ENCODE results near the gene EML5.

The EML5 gene

DNA sequence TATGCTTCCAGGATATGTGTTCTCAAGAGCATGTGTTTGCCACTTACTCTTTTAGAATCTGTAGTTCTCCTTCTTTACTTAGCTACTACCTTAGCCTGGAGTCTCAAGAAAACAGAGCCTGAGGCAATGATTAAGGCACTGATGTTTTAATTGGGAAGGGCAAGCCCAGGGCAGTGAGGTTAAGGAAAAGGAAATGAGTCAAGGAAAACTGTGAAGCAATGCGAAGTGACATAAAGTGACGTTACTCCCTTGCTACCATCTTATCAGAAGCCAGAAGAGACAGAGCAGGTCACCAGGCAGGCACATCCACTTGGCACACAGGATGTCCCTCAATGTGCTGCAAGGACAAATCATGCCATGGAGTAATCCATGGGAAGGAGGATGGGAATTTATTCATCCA lies 11.3 kb upstream of the EML5 start:
- Histone ChIP-seq H2AK5ac (ENCODE audit: low read length) (no peak overlapping the region), H3K14ac (ENCODE audit: low read length) (no peak overlapping the region), H4K12ac (ENCODE audit: low read depth, low read length) (no peak overlapping the region), H3K9me3 (ENCODE audit: insufficient read depth, low read depth, low read length) (no peaks in the 10 kb centered on the region), H2BK12ac (ENCODE audit: low read length) (no peak overlapping the region), H3K23ac (ENCODE audit: low read length) (no peak overlapping the region), H3K79me1 (ENCODE audit: low read length) (no peaks in the 10 kb centered on the region), H3K4ac (ENCODE audit: low read depth, low read length) (no peak overlapping the region), H3K4me2 (ENCODE audit: low read length) (no peak overlapping the region), H4K8ac (ENCODE audit: low read depth, low read length) (no peak overlapping the region), H3K9ac (ENCODE audit: low read length) (no peak overlapping the region), H3K4me1 (ENCODE audit: control insufficient read depth in 1 of 2, insufficient read depth in 2 of 2, low read length in 2 of 2) (no peaks in the 10 kb centered on the region), H3K27ac (ENCODE audit: low read depth, low read length) (no peak overlapping the region), H3K4me3 (ENCODE audit: low read depth, low read length) (no peak overlapping the region), H3K27me3 (ENCODE audit: insufficient read depth, low read length) (no peaks in the 10 kb centered on the region), H3K36me3 (ENCODE audit: control insufficient read depth in 1 of 2, insufficient read depth in 2 of 2, low read length in 2 of 2) (no peaks in the 10 kb centered on the region), H2AFZ (ENCODE audit: insufficient read depth, low read length, poor library complexity) (no peak overlapping the region), H4K91ac (ENCODE audit: low read depth, low read length) (no peak overlapping the region), H2BK120ac (ENCODE audit: insufficient read depth, low read length, poor library complexity) (no peak overlapping the region), H3K18ac (ENCODE audit: low read length) (no peak overlapping the region), H3K79me2 (ENCODE audit: control insufficient read depth, insufficient read depth, low read length, poor library complexity) (no peaks in the 10 kb centered on the region), H2BK5ac (ENCODE audit: low read depth, low read length, poor library complexity) (no peak overlapping the region)
- no peak for DNase-seq
- no CpG with 5 or more reads among the region's 2 CpGs for WGBS (ENCODE audit: extremely low coverage, insufficient coverage, insufficient read length)

DNA sequence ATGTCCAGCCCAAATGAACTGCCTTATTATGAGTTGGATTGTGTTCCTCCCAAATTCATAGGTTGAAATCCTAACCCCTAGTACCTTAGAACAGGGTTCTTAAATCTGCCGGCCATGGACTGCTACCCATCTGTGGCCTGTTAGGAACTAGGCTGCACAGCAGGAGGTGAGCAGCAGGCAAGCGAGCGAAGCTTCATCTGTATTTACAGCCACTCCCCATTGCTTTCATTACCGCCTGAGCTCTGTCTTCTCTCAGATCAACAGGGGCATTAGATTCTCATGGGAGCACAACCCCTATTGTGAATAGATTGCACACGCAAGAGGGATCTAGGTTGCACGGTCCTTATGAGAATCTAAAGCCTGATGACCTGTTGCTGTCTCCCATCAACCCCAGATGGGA lies 9.8 kb upstream of the EML5 start:
- H2AK5ac ChIP-seq (ENCODE audit: low read length) = no peak overlapping the region
- H3K79me1 ChIP-seq (ENCODE audit: low read length) = no peaks in the 10 kb centered on the region
- no peaks in the 10 kb centered on the region for H3K4me1 ChIP-seq (ENCODE audit: control insufficient read depth in 1 of 2, insufficient read depth in 2 of 2, low read length in 2 of 2)
- H4K91ac ChIP-seq (ENCODE audit: low read depth, low read length) = no peak overlapping the region
- no peaks in the 10 kb centered on the region for H3K36me3 ChIP-seq (ENCODE audit: control insufficient read depth in 1 of 2, insufficient read depth in 2 of 2, low read length in 2 of 2)
- H3K4me2 ChIP-seq (ENCODE audit: low read length) = no peak overlapping the region
- H4K12ac ChIP-seq (ENCODE audit: low read depth, low read length) = no peak overlapping the region
- H2AFZ ChIP-seq (ENCODE audit: insufficient read depth, low read length, poor library complexity) = no peak overlapping the region
- H2BK5ac ChIP-seq (ENCODE audit: low read depth, low read length, poor library complexity) = no peak overlapping the region
- no peak overlapping the region for H2BK12ac ChIP-seq (ENCODE audit: low read length)
- H4K8ac ChIP-seq (ENCODE audit: low read depth, low read length) = no peak overlapping the region
- H3K9ac ChIP-seq (ENCODE audit: low read length) = no peak overlapping the region
- H3K4ac ChIP-seq (ENCODE audit: low read depth, low read length) = no peak overlapping the region
- no peaks in the 10 kb centered on the region for H3K27me3 ChIP-seq (ENCODE audit: insufficient read depth, low read length)
- H3K18ac ChIP-seq (ENCODE audit: low read length) = no peak overlapping the region
- no peak overlapping the region for H2BK120ac ChIP-seq (ENCODE audit: insufficient read depth, low read length, poor library complexity)
- no peaks in the 10 kb centered on the region for H3K9me3 ChIP-seq (ENCODE audit: insufficient read depth, low read depth, low read length)
- no peak overlapping the region for H3K4me3 ChIP-seq (ENCODE audit: low read depth, low read length)
- no CpG with 5 or more reads among the region's 6 CpGs for WGBS (ENCODE audit: extremely low coverage, insufficient coverage, insufficient read length)
- DNase-seq = no peak
- no peak overlapping the region for H3K27ac ChIP-seq (ENCODE audit: low read depth, low read length)
- no peak overlapping the region for H3K23ac ChIP-seq (ENCODE audit: low read length)
- H3K14ac ChIP-seq (ENCODE audit: low read length) = no peak overlapping the region
- H3K79me2 ChIP-seq (ENCODE audit: control insufficient read depth, insufficient read depth, low read length, poor library complexity) = no peaks in the 10 kb centered on the region

DNA sequence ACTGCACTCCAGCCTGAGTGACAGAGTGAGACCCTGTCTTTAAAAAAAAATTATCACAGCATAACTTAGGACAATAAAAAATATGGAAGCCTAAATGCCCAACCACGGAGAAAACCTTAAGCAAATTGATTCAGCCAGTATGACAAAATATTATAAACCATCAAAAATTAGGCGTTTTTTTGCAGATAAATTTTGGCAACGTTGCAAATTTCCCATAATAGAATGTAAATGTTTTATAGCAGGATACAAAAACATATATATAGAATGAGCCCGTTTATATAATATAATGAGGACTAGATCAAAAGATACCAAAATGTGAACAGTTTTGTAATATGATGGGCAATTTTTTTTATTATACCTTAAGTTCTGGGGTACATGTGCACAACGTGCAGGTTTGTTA lies 6.8 kb upstream of the EML5 start:
- no peaks in the 10 kb centered on the region for H3K27me3 ChIP-seq (ENCODE audit: insufficient read depth, low read length)

DNA sequence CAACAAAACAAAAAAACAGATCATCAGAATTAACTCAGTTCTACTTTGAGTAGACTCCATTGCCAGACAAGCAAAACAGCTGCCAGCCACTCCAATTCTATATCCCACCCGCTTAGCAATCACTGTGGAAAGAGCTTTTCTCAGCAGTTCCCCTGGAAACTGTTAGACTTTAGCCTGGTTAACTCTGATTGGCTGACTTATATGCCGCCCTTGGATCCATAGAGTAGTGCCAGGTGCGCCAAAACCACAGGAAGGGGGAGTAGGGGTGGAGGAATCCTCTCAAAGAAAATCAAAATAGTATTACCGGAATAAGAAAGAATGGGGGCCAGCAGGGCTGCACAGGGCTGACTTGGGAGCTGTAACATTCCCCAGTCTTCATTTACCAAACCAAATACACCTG lies 5.4 kb upstream of the EML5 start:
- no peak overlapping the region for H3K4me2 ChIP-seq (ENCODE audit: low read length)
- H2AFZ ChIP-seq (ENCODE audit: insufficient read depth, low read length, poor library complexity) = no peak overlapping the region
- H3K36me3 ChIP-seq (ENCODE audit: control insufficient read depth in 1 of 2, insufficient read depth in 2 of 2, low read length in 2 of 2) = no peaks in the 10 kb centered on the region
- H2BK5ac ChIP-seq (ENCODE audit: low read depth, low read length, poor library complexity) = no peak overlapping the region
- no peaks in the 10 kb centered on the region for H3K9me3 ChIP-seq (ENCODE audit: insufficient read depth, low read depth, low read length)
- no peaks in the 10 kb centered on the region for H3K79me2 ChIP-seq (ENCODE audit: control insufficient read depth, insufficient read depth, low read length, poor library complexity)
- H3K18ac ChIP-seq (ENCODE audit: low read length) = no peak overlapping the region
- H4K8ac ChIP-seq (ENCODE audit: low read depth, low read length) = no peak overlapping the region
- no peak overlapping the region for H4K91ac ChIP-seq (ENCODE audit: low read depth, low read length)
- no CpG with 5 or more reads among the region's 4 CpGs for WGBS (ENCODE audit: extremely low coverage, insufficient coverage, insufficient read length)
- no peak overlapping the region for H3K14ac ChIP-seq (ENCODE audit: low read length)
- no peak overlapping the region for H3K23ac ChIP-seq (ENCODE audit: low read length)
- H3K9ac ChIP-seq (ENCODE audit: low read length) = no peak overlapping the region
- no peak overlapping the region for H2AK5ac ChIP-seq (ENCODE audit: low read length)
- no peak overlapping the region for H2BK12ac ChIP-seq (ENCODE audit: low read length)
- DNase-seq = no peak
- no peak overlapping the region for H4K12ac ChIP-seq (ENCODE audit: low read depth, low read length)
- H2BK120ac ChIP-seq (ENCODE audit: insufficient read depth, low read length, poor library complexity) = no peak overlapping the region
- H3K4me3 ChIP-seq (ENCODE audit: low read depth, low read length) = no peak overlapping the region
- H3K4me1 ChIP-seq (ENCODE audit: control insufficient read depth in 1 of 2, insufficient read depth in 2 of 2, low read length in 2 of 2) = no peaks in the 10 kb centered on the region
- H3K27ac ChIP-seq (ENCODE audit: low read depth, low read length) = no peak overlapping the region
- no peak overlapping the region for H3K4ac ChIP-seq (ENCODE audit: low read depth, low read length)
- H3K79me1 ChIP-seq (ENCODE audit: low read length) = no peaks in the 10 kb centered on the region
- H3K27me3 ChIP-seq (ENCODE audit: insufficient read depth, low read length) = no peaks in the 10 kb centered on the region

More for the DNA sequence above, 6.8 kb upstream of the EML5 start:
- no peak overlapping the region for H4K91ac ChIP-seq (ENCODE audit: low read depth, low read length)
- no peak overlapping the region for H3K9ac ChIP-seq (ENCODE audit: low read length)
- H2BK5ac ChIP-seq (ENCODE audit: low read depth, low read length, poor library complexity) = no peak overlapping the region
- no peak overlapping the region for H3K27ac ChIP-seq (ENCODE audit: low read depth, low read length)
- H2BK12ac ChIP-seq (ENCODE audit: low read length) = no peak overlapping the region
- H2BK120ac ChIP-seq (ENCODE audit: insufficient read depth, low read length, poor library complexity) = no peak overlapping the region
- H2AFZ ChIP-seq (ENCODE audit: insufficient read depth, low read length, poor library complexity) = no peak overlapping the region
- H3K4me1 ChIP-seq (ENCODE audit: control insufficient read depth in 1 of 2, insufficient read depth in 2 of 2, low read length in 2 of 2) = no peaks in the 10 kb centered on the region
- no CpG with 5 or more reads among the region's 5 CpGs for WGBS (ENCODE audit: extremely low coverage, insufficient coverage, insufficient read length)
- no peak overlapping the region for H4K8ac ChIP-seq (ENCODE audit: low read depth, low read length)
- H3K79me1 ChIP-seq (ENCODE audit: low read length) = no peaks in the 10 kb centered on the region
- H3K4me2 ChIP-seq (ENCODE audit: low read length) = no peak overlapping the region
- no peak overlapping the region for H4K12ac ChIP-seq (ENCODE audit: low read depth, low read length)
- H3K23ac ChIP-seq (ENCODE audit: low read length) = no peak overlapping the region
- H3K4me3 ChIP-seq (ENCODE audit: low read depth, low read length) = no peak overlapping the region
- no peak overlapping the region for H2AK5ac ChIP-seq (ENCODE audit: low read length)
- H3K14ac ChIP-seq (ENCODE audit: low read length) = no peak overlapping the region
- no peak for DNase-seq
- H3K9me3 ChIP-seq (ENCODE audit: insufficient read depth, low read depth, low read length) = no peaks in the 10 kb centered on the region
- no peaks in the 10 kb centered on the region for H3K36me3 ChIP-seq (ENCODE audit: control insufficient read depth in 1 of 2, insufficient read depth in 2 of 2, low read length in 2 of 2)
- no peak overlapping the region for H3K4ac ChIP-seq (ENCODE audit: low read depth, low read length)
- no peak overlapping the region for H3K18ac ChIP-seq (ENCODE audit: low read length)
- no peaks in the 10 kb centered on the region for H3K79me2 ChIP-seq (ENCODE audit: control insufficient read depth, insufficient read depth, low read length, poor library complexity)

Data from trophoblast cell (in vitro differentiated cells and primary cell).